ENCODE measurements around the gene HEATR5A. TPM values are rescaled to one million over a fixed set of nuclear protein-coding genes. Genes with fewer than 3 reads are reported as not detected.
"Not testable (repeated sequence)": the region's sequence is repeated elsewhere in the genome, so short reads cannot be mapped to it uniquely, and the experiment has no call there.

Gene HEATR5A
- total RNA-seq, 1 donor from 2014 or later, result 12.3 TPM

- intact Hi-C loops (cut with micrococcal nuclease), result no loop called here
Measured at GRCh38 chr14:31337331-31337730, 83.0 kb downstream of the HEATR5A start.

- intact Hi-C loops (cut with micrococcal nuclease), result no loop called here
Measured at GRCh38 chr14:31336646-31337045, 83.7 kb downstream of the HEATR5A start.

GRCh38 chr14:31331395-31331794 is 89.0 kb downstream of the HEATR5A start:
- intact Hi-C loops (cut with micrococcal nuclease), result not testable (repeated sequence)

- intact Hi-C loops (cut with micrococcal nuclease), result not testable (repeated sequence)
Measured at GRCh38 chr14:31329876-31330521, 90.4 kb downstream of the HEATR5A start.

- intact Hi-C loops (cut with micrococcal nuclease), result no loop called here
Measured at GRCh38 chr14:31326111-31326510, 94.2 kb downstream of the HEATR5A start.

GRCh38 chr14:31323419-31323818 is 96.9 kb downstream of the HEATR5A start:
- intact Hi-C loops (cut with micrococcal nuclease), result no loop called here

GRCh38 chr14:31320922-31321766 is 99.2 kb downstream of the HEATR5A start:
- intact Hi-C loops (cut with micrococcal nuclease), result no loop called here

- intact Hi-C loops (cut with micrococcal nuclease), result no loop called here
Measured at GRCh38 chr14:31320216-31320615, 100.1 kb downstream of the HEATR5A start.

- intact Hi-C loops (cut with micrococcal nuclease), result no loop called here
Measured at GRCh38 chr14:31319701-31320100, 100.6 kb downstream of the HEATR5A start.

- intact Hi-C loops (cut with micrococcal nuclease), result no loop called here
Measured at GRCh38 chr14:31312934-31313333, 107.4 kb downstream of the HEATR5A start.

GRCh38 chr14:31312370-31312769 is 108.0 kb downstream of the HEATR5A start:
- intact Hi-C loops (cut with micrococcal nuclease), result not testable (repeated sequence)

GRCh38 chr14:31307618-31308017 is 112.7 kb downstream of the HEATR5A start:
- intact Hi-C loops (cut with micrococcal nuclease), result no loop called here

GRCh38 chr14:31307198-31307597 is 113.2 kb downstream of the HEATR5A start:
- intact Hi-C loops (cut with micrococcal nuclease), result no loop called here

GRCh38 chr14:31303654-31304053 is 116.7 kb downstream of the HEATR5A start:
- intact Hi-C loops (cut with micrococcal nuclease), result no loop called here

- intact Hi-C loops (cut with micrococcal nuclease), result no loop called here
Measured at GRCh38 chr14:31300883-31301282, 119.5 kb downstream of the HEATR5A start.

- intact Hi-C loops (cut with micrococcal nuclease), result no loop called here
Measured at GRCh38 chr14:31300296-31300695, 120.1 kb downstream of the HEATR5A start.

- intact Hi-C loops (cut with micrococcal nuclease), result no loop called here
Measured at GRCh38 chr14:31297701-31298344, 122.5 kb downstream of the HEATR5A start.

GRCh38 chr14:31297112-31297511 is 123.2 kb downstream of the HEATR5A start:
- intact Hi-C loops (cut with micrococcal nuclease), result no loop called here

- intact Hi-C loops (cut with micrococcal nuclease), result no loop called here
Measured at GRCh38 chr14:31294746-31295405, 125.5 kb downstream of the HEATR5A start.

- intact Hi-C loops (cut with micrococcal nuclease), result no loop called here
Measured at GRCh38 chr14:31292937-31293616, 127.3 kb downstream of the HEATR5A start.

GRCh38 chr14:31291210-31291609 is 129.1 kb downstream of the HEATR5A start:
- intact Hi-C loops (cut with micrococcal nuclease), result no loop called here

All from T-helper 1 cell treated with Interleukin-12 subunit alpha and Interleukin-12 subunit beta and Interleukin-4 antibody, amounts not matched to agents 30 ng/mL and 1 ng/mL, for 36 hours (primary cell).